Rectal smooth muscle tissue (tissue), 1 donor: ENCODE results near the gene CARNS1.

Experiments used
- H3K27ac ChIP-seq: one replicate; pipeline ENCODE4 v1.7.0; 2013; ENCODE audit warnings: low read depth, low read length, inconsistent platforms
- H3K27me3 ChIP-seq: one replicate; pipeline ENCODE4 v1.7.0; 2013; ENCODE audit warnings: low read length; ENCODE audit not compliant: control insufficient read depth, insufficient read depth
- H3K36me3 ChIP-seq: one replicate; pipeline ENCODE4 v1.7.0; 2013; ENCODE audit warnings: low read length; ENCODE audit not compliant: control insufficient read depth, insufficient read depth
- H3K4me1 ChIP-seq: one replicate; pipeline ENCODE4 v1.7.0; 2013; ENCODE audit warnings: low read length; ENCODE audit not compliant: control insufficient read depth, insufficient read depth
- H3K4me3 ChIP-seq: one replicate; pipeline ENCODE4 v1.7.0; 2013; ENCODE audit warnings: low read length
- H3K9ac ChIP-seq: one replicate; pipeline ENCODE4 v1.7.0; 2013; ENCODE audit warnings: low read length

CARNS1 gene

DNA sequence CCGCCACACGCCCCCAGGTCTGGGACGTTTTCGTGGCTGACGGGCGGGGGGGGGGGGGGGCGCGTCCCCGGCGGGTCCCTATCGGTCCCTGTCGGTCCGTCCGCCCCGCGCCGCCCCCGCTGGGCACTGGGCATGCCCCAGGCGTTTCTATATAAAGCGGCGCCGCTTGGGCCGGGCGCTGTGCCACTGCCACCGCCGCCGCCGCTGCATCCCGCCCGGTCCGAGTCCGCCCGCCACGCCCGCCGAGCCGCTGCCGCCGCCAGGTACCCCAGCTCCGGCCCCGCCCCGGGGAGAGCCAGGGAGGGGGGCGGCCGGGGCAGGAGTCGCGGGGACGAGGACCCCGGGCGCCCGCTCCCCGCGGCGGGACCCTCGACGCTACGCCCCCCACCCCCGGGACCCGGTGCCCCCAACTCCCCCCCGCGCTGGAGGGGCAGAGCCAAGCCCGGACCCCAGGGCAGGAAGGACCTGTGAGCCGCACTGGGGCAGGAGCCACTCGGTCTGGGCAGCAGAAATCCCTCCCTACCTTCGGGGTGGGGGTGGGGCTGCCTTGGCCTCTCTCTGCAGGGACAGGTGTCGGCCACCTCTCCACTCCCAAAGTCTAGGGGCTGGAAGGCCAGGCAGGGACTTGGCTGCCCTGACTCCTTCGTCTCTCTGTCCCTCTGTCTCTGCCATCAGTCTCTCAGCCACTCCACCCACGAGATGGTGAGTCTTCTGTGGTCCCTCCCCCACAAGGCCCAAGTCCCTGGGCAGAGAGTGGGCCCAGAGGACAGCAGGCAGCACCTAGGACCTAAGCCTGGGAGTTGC lies at the start of gene CARNS1:
Gene CARNS1 (plus strand): TSS at position 178 of the 804 bp plus-strand sequence. CDS start 522 bp downstream, at position 700.
- no peak within 1 kb of the TSS for H3K27ac ChIP-seq
- peaks cover 3% of the 10 kb centered on the region for H3K4me1 ChIP-seq
- peaks cover 7% of the 10 kb centered on the region for H3K27me3 ChIP-seq
- no peaks in the 10 kb centered on the region for H3K36me3 ChIP-seq
- H3K9ac ChIP-seq, result no peak within 1 kb of the TSS
- H3K4me3 ChIP-seq, result peak within 1 kb of the TSS; percentile 50

GRCh38 chr11:67365736-67366444 lies 49.6 kb upstream of the CARNS1 start:
- peaks cover 42% of the 10 kb centered on the region for H3K4me1 ChIP-seq
- H3K27ac ChIP-seq, result peak overlapping the region; percentile 91
- H3K4me3 ChIP-seq, result peak overlapping the region; percentile 12
- no peak overlapping the region for H3K9ac ChIP-seq
- peaks cover 2% of the 10 kb centered on the region for H3K36me3 ChIP-seq
- no peaks in the 10 kb centered on the region for H3K27me3 ChIP-seq

DNA sequence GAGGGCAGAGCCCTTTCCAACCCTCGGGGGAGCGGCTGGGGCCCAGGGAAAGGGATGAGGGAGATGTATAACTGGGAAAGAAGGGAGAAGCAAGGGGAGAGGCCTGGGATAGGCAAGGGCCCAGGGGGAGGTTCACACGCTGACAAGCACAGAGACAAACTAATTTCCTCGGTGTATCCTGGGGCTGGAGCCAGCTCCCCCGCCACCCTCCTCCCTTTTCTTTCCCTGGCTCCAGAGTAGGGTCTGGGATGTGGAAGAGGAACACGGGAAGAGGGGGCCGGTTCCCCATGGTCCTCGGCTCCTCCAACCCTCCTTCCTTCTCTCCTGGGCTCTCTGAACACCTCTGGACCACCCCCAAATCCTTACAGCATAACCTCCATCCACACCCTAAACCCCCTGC lies 48.9 kb upstream of the CARNS1 start:
- peaks cover 48% of the 10 kb centered on the region for H3K4me1 ChIP-seq
- peak overlapping the region; percentile 10 for H3K4me3 ChIP-seq
- H3K9ac ChIP-seq, result no peak overlapping the region

DNA sequence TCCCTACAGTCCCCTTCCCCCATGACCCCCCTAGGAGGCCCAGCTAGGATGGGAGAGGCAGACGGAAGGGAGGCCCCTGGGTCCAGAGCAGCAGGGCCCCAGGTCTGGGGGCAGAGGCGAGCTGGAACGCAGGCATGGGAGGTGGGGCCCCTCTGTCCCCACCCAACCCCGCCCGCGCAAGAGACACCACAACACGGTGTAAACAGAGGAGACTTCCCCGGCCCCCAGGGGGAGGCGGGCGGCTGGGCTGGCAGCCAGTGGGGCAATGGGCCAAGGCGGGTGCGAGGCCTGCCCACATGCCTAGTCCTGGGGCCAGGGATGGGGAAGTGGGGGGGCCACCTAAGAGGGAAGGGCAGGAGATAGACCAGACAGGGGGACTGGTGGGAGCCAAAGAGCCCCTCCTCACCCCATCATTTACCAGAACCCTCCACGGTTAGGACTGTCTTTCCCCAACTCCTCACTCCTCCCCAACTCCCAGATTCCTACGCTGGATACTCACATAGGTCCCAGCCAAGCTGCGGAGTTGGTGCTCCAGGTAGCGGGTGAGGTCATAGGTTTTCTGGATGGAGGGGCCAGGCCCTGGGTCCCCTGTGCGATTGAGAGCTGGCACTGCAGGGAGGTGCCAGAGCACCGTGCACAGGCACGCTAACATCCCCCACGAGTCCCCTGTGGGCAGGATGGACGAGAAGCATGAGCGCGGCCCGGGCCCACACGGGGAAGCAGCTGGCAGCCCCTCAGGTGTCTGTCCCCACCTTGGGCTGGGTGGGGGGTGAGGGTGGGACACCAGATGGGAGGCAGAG lies 48.3 kb upstream of the CARNS1 start:
- Histone ChIP-seq H3K27ac (peak overlapping the region; percentile 91), H3K27me3 (no peaks in the 10 kb centered on the region), H3K9ac (no peak overlapping the region), H3K4me3 (peak overlapping the region; percentile 10), H3K36me3 (peaks cover 2% of the 10 kb centered on the region), H3K4me1 (peaks cover 52% of the 10 kb centered on the region)

More for the DNA sequence above, 48.9 kb upstream of the CARNS1 start:
- H3K27ac ChIP-seq, result peak overlapping the region; percentile 91
- peaks cover 2% of the 10 kb centered on the region for H3K36me3 ChIP-seq
- H3K27me3 ChIP-seq, result no peaks in the 10 kb centered on the region

DNA sequence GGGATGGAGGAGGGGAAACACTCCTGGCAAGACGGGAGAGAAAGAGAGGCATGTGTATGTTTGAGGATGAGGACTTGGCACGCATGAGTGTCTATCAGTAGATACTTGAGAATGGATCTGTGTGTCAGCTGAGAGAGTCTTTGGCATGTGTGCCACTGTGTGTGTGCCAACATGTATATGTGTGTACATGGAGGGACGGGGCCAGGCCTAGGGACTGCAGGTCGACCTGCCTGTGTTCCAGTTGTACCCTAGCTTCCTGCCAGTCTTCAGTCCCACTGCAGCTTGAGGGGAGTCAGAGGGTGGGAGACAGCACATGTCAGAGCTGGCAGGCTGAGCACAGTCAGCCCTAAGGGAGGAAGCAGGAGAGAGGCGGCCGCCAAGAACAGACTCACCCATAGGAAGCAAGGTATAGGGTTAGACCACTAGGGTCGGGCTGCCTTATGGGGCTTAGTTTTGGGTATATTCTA lies 47.7 kb upstream of the CARNS1 start:
- H3K4me3 ChIP-seq, result no peak overlapping the region
- H3K36me3 ChIP-seq, result peaks cover 2% of the 10 kb centered on the region
- H3K4me1 ChIP-seq, result peaks cover 52% of the 10 kb centered on the region
- H3K27me3 ChIP-seq, result no peaks in the 10 kb centered on the region
- no peak overlapping the region for H3K9ac ChIP-seq
- H3K27ac ChIP-seq, result peak overlapping the region; percentile 91

GRCh38 chr11:67368621-67369020 lies 46.9 kb upstream of the CARNS1 start:
- Histone ChIP-seq H3K27ac (peak overlapping the region; percentile 91), H3K4me1 (peaks cover 52% of the 10 kb centered on the region)

GRCh38 chr11:67369275-67369674 lies 46.2 kb upstream of the CARNS1 start:
- H3K36me3 ChIP-seq, result peaks cover 2% of the 10 kb centered on the region
- H3K9ac ChIP-seq, result no peak overlapping the region
- peaks cover 56% of the 10 kb centered on the region for H3K4me1 ChIP-seq
- no peak overlapping the region for H3K4me3 ChIP-seq
- no peaks in the 10 kb centered on the region for H3K27me3 ChIP-seq
- peak overlapping the region; percentile 91 for H3K27ac ChIP-seq

More at GRCh38 chr11:67368621-67369020, 46.9 kb upstream of the CARNS1 start:
- Histone ChIP-seq H3K9ac (no peak overlapping the region), H3K27me3 (no peaks in the 10 kb centered on the region), H3K4me3 (no peak overlapping the region), H3K36me3 (peaks cover 2% of the 10 kb centered on the region)

DNA sequence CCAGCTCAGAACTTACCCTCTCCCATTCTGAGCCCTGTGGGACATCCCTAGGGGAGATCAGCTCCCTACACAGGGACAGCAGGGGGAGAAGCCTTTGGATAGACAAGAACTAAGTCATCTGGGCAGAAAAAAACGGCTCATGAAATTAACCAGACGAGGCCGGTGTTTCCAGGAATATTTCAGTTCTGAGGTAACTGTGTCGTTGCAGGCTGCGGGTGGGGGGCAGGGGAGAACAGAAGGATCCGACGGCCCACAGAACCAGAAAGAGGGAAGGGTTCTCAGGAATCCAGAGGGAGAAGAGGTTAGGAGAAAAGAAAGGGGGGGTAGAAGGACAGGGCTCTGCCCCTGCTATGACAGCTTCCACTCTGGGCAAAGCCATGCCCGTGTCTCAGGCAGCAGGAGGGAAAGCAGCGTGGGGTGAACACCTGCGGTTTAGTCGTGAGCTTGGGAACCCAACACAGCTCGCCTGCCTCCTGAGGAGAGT lies 45.6 kb upstream of the CARNS1 start:
- Histone ChIP-seq H3K4me1 (peaks cover 61% of the 10 kb centered on the region), H3K27ac (peak overlapping the region; percentile 91), H3K4me3 (no peak overlapping the region), H3K27me3 (no peaks in the 10 kb centered on the region), H3K9ac (no peak overlapping the region), H3K36me3 (no peaks in the 10 kb centered on the region)

GRCh38 chr11:67370351-67371076 lies 45.0 kb upstream of the CARNS1 start:
- Histone ChIP-seq H3K9ac (no peak overlapping the region), H3K4me3 (peak overlapping the region; percentile 41), H3K36me3 (no peaks in the 10 kb centered on the region), H3K27me3 (no peaks in the 10 kb centered on the region), H3K4me1 (peaks cover 57% of the 10 kb centered on the region), H3K27ac (peak overlapping the region; percentile 91)

DNA sequence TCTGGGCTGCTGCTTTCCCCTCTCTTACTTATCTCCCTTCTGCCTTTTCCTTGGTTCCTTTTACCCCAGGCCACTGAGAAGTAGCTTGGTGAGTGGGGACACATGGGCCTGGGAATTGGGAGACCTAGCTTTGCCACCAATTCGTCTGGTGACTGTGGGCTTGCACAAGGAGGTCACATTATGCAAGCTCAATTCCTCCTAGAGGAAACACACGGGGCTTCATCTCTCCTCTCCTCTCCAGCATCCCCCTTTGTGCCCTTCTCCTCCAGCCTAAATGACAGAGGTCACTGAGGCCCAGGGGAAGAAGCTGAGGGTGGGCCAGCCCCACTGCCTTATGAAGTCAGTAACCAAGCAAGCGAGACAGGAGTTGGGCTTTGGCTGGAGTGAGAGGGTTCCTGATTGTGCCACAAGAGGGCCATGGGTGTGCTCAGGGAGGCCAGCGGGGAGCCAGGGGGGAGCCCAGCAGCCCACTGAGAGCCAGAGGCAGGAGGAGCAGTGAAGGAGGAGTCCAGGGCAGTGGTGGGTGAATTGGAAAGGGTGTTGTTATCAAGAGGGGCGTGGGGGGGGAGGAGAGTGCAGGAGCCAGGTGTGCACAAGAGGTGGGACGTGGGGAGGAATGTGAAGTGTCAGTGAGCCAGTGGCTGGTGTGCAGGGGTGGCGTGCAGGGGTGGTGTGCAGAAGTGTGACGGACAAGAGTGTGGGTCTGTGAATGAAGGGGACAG lies 44.1 kb upstream of the CARNS1 start:
- H3K9ac ChIP-seq, result no peak overlapping the region
- H3K4me3 ChIP-seq, result peak overlapping the region; percentile 60
- peaks cover 49% of the 10 kb centered on the region for H3K4me1 ChIP-seq
- no peaks in the 10 kb centered on the region for H3K27me3 ChIP-seq
- H3K27ac ChIP-seq, result peak overlapping the region; percentile 91
- H3K36me3 ChIP-seq, result no peaks in the 10 kb centered on the region

GRCh38 chr11:67371911-67372320 lies 43.6 kb upstream of the CARNS1 start:
- Histone ChIP-seq H3K36me3 (no peaks in the 10 kb centered on the region), H3K27me3 (no peaks in the 10 kb centered on the region), H3K4me3 (peak overlapping the region; percentile 60), H3K4me1 (peaks cover 46% of the 10 kb centered on the region), H3K27ac (peak overlapping the region; percentile 91), H3K9ac (no peak overlapping the region)
